Measurements from ENCODE around the gene BABAM2. TPM values are rescaled to one million over a fixed set of nuclear protein-coding genes. Genes with fewer than 3 reads are reported as not detected.
"Not testable (repeated sequence)": the region's sequence is repeated elsewhere in the genome, so short reads cannot be mapped to it uniquely, and the experiment has no call there.

BABAM2 gene
- polyA plus RNA-seq, 3 donors, result 33.2 to 52.8 (median 49.3) TPM

- H3K27me3 Mint-ChIP-seq (ENCODE audit: low read depth in 3 of 3); H3K4me2 ChIP-seq (replicated peaks; ENCODE audit: extremely low read depth, low read length, poor library complexity, severe bottlenecking); H3K36me3 ChIP-seq (replicated peaks in 1 of 2; ENCODE audit: control insufficient read depth in 1 of 2, insufficient read depth in 2 of 2, low read length in 2 of 2); H3K79me2 ChIP-seq (ENCODE audit: insufficient read depth, low read length); H3K27me3 ChIP-seq (ENCODE audit: control insufficient read depth in 2 of 2, insufficient read depth in 2 of 2, low read length in 2 of 2); DNase-seq; H3K4me3 ChIP-seq (replicated peaks in 1 of 3; ENCODE audit: low read depth in 2 of 3, low read length in 3 of 3); H3K27ac ChIP-seq (ENCODE audit: low read depth in 1 of 2, low read length in 2 of 2); H4K20me1 ChIP-seq (ENCODE audit: insufficient read depth, low read length); H3K9me3 ChIP-seq (replicated peaks in 1 of 2; ENCODE audit: control insufficient read depth in 1 of 2, insufficient read depth in 1 of 2, low read length in 2 of 2); H3K4me3 Mint-ChIP-seq; H3K9me3 Mint-ChIP-seq; H3K9ac ChIP-seq (ENCODE audit: insufficient read depth, low read length, poor library complexity, severe bottlenecking); H3K4me1 ChIP-seq (ENCODE audit: control insufficient read depth in 1 of 2, insufficient read depth in 2 of 2, low read length in 2 of 2); H3K27ac Mint-ChIP-seq; H2AFZ ChIP-seq (ENCODE audit: insufficient read depth, low read depth, low read length, poor library complexity, severe bottlenecking): not testable (repeated sequence)
- intact Hi-C loops (cut with micrococcal nuclease), result loop anchor here in 1 of 2 donors (10.0 kb wide), 1 partner anchor 57 kb away; no protein-coding TSS in a partner anchor
- Mint-ChIP-seq H3K4me1 (peaks cover 13% of the 10 kb centered on the region), H3K36me3 (peaks cover 50 to 53% of the 10 kb centered on the region in 2 donors)
- WGBS (ENCODE audit: insufficient coverage), result 100% methylated on average over 2 of the region's 3 CpGs
Observed at GRCh38 chr2:28331797-28332196, 441.3 kb downstream of the BABAM2 start.

GRCh38 chr2:28332696-28333095 lies 442.2 kb downstream of the BABAM2 start:
- Mint-ChIP-seq H3K36me3 (peaks cover 47 to 54% of the 10 kb centered on the region in 2 donors), H3K4me3 (no peak overlapping the region), H3K27ac (no peak overlapping the region), H3K4me1 (peaks cover 10% of the 10 kb centered on the region), H3K9me3 (no peaks in the 10 kb centered on the region), H3K27me3 (ENCODE audit: low read depth in 3 of 3) (peaks cover 0 to 3% (median 2%) of the 10 kb centered on the region in 3 donors)
- Histone ChIP-seq H3K27ac (ENCODE audit: low read depth in 1 of 2, low read length in 2 of 2) (no peak overlapping the region), H2AFZ (ENCODE audit: insufficient read depth, low read depth, low read length, poor library complexity, severe bottlenecking) (no peak overlapping the region), H4K20me1 (ENCODE audit: insufficient read depth, low read length) (no peaks in the 10 kb centered on the region), H3K79me2 (ENCODE audit: insufficient read depth, low read length) (no peaks in the 10 kb centered on the region), H3K4me2 (replicated peaks; ENCODE audit: extremely low read depth, low read length, poor library complexity, severe bottlenecking) (no peak overlapping the region), H3K4me1 (ENCODE audit: control insufficient read depth in 1 of 2, insufficient read depth in 2 of 2, low read length in 2 of 2) (no peaks in the 10 kb centered on the region), H3K4me3 (replicated peaks in 1 of 3; ENCODE audit: low read depth in 2 of 3, low read length in 3 of 3) (no peak overlapping the region), H3K9ac (ENCODE audit: insufficient read depth, low read length, poor library complexity, severe bottlenecking) (no peak overlapping the region), H3K9me3 (replicated peaks in 1 of 2; ENCODE audit: control insufficient read depth in 1 of 2, insufficient read depth in 1 of 2, low read length in 2 of 2) (no peaks in the 10 kb centered on the region), H3K27me3 (ENCODE audit: control insufficient read depth in 2 of 2, insufficient read depth in 2 of 2, low read length in 2 of 2) (no peaks in the 10 kb centered on the region), H3K36me3 (replicated peaks in 1 of 2; ENCODE audit: control insufficient read depth in 1 of 2, insufficient read depth in 2 of 2, low read length in 2 of 2) (peaks cover 0 to 3% of the 10 kb centered on the region in 2 donors)
- DNase-seq, result no peak
- TF ChIP-seq, protein P1, sequence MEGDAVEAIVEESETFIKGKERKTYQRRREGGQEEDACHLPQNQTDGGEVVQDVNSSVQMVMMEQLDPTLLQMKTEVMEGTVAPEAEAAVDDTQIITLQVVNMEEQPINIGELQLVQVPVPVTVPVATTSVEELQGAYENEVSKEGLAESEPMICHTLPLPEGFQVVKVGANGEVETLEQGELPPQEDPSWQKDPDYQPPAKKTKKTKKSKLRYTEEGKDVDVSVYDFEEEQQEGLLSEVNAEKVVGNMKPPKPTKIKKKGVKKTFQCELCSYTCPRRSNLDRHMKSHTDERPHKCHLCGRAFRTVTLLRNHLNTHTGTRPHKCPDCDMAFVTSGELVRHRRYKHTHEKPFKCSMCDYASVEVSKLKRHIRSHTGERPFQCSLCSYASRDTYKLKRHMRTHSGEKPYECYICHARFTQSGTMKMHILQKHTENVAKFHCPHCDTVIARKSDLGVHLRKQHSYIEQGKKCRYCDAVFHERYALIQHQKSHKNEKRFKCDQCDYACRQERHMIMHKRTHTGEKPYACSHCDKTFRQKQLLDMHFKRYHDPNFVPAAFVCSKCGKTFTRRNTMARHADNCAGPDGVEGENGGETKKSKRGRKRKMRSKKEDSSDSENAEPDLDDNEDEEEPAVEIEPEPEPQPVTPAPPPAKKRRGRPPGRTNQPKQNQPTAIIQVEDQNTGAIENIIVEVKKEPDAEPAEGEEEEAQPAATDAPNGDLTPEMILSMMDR (IDR thresholded peaks at IDR 0.05), result no peak
- intact Hi-C loops (cut with micrococcal nuclease), result loop anchor here in 1 of 2 donors (10.0 kb wide), 1 partner anchor 58 kb away; no protein-coding TSS in a partner anchor
- WGBS (ENCODE audit: insufficient coverage), result 98% methylated on average over 4 of the region's 8 CpGs
